Left ventricle myocardium inferior (tissue), 1 donor: Measurements from ENCODE around the gene BRSK1. TPM values are rescaled to one million over a fixed set of nuclear protein-coding genes. Genes with fewer than 3 reads are reported as not detected.

Source experiments
- DNase-seq: peaks from one replicate; pipeline ENCODE4 v3.0.0-alpha.2; 2020
- H3K27ac ChIP-seq: fragments of 200-600 bp; replicated peaks from 2 replicates; pipeline ENCODE4 v1.8.0; 2021
- H3K27me3 ChIP-seq: fragments of 200-600 bp; 2 replicates; pipeline ENCODE4 v1.8.0; 2021; ENCODE audit warnings: low read depth
- H3K36me3 ChIP-seq: fragments of 200-600 bp; 2 replicates; pipeline ENCODE4 v1.8.0; 2021
- H3K4me1 ChIP-seq: fragments of 200-600 bp; 2 replicates; pipeline ENCODE4 v1.8.0; 2021
- H3K4me3 ChIP-seq: fragments of 200-600 bp; 2 replicates; pipeline ENCODE4 v1.8.0; 2021; ENCODE audit warnings: mild to moderate bottlenecking, moderate library complexity
- H3K9me3 ChIP-seq: fragments of 200-600 bp; replicated peaks from 2 replicates; pipeline ENCODE4 v1.8.0; 2021
- intact Hi-C: fragments of 100-400 bp; cut with micrococcal nuclease; formaldehyde crosslinking; loops from one replicate; pipeline ENCODE4 v1.11.0; 2022
- total RNA-seq: library from RNA; stranded (reverse); fragmentation: NEBNext Ultra II Directional; extraction: Animal tissue kit (Norgen Biotek cat#: 25700); gene quantifications from one replicate; pipeline ENCODE4 v1.2.1, GENCODE V29; 2021
- TF ChIP-seq, protein P1 (sequence below): fragments of 200-600 bp; IDR thresholded peaks from 2 replicates; pipeline ENCODE4 v1.8.0; 2021; ENCODE audit warnings: antibody characterized with exemption, mild to moderate bottlenecking, borderline replicate concordance
- donor health status: DM: no; HTN: yes; CAD: no; lungs with severe emphysema.

BRSK1 gene
- total RNA-seq, 1 donor from 2014 or later, result 3.0 TPM

- Histone ChIP-seq H3K36me3 (peaks cover 4% of the 10 kb centered on the region), H3K27ac (peak overlapping the region; percentile 60), H3K4me3 (peak overlapping the region; percentile 8), H3K27me3 (no peaks in the 10 kb centered on the region), H3K4me1 (peaks cover 95% of the 10 kb centered on the region), H3K9me3 (no peaks in the 10 kb centered on the region)
- intact Hi-C loops, result no loop called here
- TF ChIP-seq, protein P1, sequence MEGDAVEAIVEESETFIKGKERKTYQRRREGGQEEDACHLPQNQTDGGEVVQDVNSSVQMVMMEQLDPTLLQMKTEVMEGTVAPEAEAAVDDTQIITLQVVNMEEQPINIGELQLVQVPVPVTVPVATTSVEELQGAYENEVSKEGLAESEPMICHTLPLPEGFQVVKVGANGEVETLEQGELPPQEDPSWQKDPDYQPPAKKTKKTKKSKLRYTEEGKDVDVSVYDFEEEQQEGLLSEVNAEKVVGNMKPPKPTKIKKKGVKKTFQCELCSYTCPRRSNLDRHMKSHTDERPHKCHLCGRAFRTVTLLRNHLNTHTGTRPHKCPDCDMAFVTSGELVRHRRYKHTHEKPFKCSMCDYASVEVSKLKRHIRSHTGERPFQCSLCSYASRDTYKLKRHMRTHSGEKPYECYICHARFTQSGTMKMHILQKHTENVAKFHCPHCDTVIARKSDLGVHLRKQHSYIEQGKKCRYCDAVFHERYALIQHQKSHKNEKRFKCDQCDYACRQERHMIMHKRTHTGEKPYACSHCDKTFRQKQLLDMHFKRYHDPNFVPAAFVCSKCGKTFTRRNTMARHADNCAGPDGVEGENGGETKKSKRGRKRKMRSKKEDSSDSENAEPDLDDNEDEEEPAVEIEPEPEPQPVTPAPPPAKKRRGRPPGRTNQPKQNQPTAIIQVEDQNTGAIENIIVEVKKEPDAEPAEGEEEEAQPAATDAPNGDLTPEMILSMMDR, result no peak
- DNase-seq, result no peak
Measured at GRCh38 chr19:55251341-55252081, 32.3 kb upstream of the BRSK1 start.

DNA sequence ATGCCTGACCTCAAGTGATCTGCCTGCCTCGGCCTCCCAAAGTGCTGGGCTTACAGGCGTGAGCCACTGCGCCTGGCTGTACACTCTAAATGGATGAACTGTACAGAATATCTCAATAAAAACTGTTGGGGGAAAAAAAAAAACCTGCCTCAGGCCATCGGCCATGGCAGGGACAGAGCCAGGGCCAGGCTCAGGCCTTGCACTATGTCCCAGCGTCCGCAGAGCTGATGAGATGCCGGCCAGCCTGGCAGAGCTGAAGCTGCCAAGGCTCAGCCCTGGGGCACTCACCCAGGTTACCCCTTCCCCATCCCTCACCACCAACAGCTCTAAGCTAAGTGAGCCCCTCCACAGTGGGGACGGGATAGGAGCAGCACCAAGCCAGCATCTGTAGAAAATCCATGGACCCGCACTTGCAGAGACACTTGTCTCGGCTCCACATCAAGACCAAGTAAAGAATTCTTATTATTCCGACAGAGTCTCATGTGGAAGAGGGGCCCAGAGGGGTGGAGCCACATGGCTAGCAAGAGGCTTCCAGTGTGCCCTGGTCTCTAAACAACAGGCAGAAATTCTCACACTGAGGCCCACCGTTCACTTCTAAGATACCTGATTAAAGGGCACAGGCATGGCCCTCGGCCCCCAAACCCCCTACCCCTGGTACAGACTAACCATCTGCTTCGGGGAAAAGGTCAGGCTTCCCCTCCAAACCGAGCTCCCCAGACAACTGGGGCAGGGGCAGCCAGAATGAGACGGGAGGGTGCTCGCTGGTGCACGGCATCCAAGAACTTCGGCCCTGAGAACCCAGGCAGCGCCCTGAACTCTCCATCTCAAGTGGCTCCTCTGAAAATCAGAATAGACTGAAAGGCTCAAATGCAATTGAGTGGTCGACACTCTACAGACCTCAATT, 30.8 kb upstream of the BRSK1 start:
- intact Hi-C loops, result no loop called here
- Histone ChIP-seq H3K9me3 (no peaks in the 10 kb centered on the region), H3K36me3 (no peaks in the 10 kb centered on the region), H3K27ac (no peak overlapping the region), H3K27me3 (no peaks in the 10 kb centered on the region), H3K4me1 (peaks cover 98% of the 10 kb centered on the region), H3K4me3 (no peak overlapping the region)
- TF ChIP-seq, protein P1, result no peak
- DNase-seq, result no peak

DNA sequence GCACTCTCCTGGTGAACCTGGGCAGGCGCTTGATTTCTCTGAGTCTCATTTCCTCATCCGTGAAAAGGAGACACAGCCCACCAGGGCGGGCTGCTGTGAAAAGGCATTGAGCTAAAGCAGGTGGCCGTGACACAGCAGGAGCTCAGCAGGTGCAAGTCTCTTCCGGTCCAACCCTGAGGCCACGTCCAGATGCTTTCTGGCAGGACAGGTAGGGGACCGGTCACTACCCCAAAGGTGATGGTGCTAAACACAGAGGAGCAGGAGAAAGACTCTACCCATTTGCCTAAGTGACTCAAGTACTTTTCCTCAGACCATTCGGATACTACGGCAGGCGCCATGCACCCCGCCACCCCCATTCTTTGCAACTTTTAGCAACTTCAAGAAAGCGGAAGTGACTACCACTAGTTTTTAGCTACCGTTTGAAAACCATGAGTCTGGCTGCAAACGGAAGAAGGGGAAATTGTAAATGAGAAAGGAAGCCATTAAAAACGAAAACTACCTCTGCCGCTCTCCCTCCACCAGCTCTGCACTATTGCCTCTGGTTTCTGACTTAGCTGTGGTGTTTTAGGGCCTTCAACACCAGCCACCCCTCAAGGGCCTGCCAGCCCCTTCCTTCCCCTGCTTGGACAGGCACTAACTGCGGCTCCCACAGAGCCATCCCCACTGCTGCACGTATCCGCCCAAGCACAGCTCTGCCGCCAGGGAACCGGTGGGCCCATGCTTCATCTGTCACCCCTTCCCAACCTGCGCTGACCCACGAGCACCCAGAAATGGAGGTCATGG, 29.8 kb upstream of the BRSK1 start:
- TF ChIP-seq, protein P1, result no peak
- Histone ChIP-seq H3K27ac (peak overlapping the region; percentile 59), H3K4me3 (peak overlapping the region; percentile 43), H3K36me3 (no peaks in the 10 kb centered on the region), H3K4me1 (peaks cover 94% of the 10 kb centered on the region), H3K9me3 (no peaks in the 10 kb centered on the region), H3K27me3 (no peaks in the 10 kb centered on the region)
- intact Hi-C loops, result no loop called here
- no peak for DNase-seq

GRCh38 chr19:55254625-55254977, 29.2 kb upstream of the BRSK1 start:
- no peaks in the 10 kb centered on the region for H3K36me3 ChIP-seq
- DNase-seq, result no peak
- peak overlapping the region; percentile 43 for H3K4me3 ChIP-seq
- intact Hi-C loops, result no loop called here
- TF ChIP-seq, protein P1, result no peak
- H3K27ac ChIP-seq, result peak overlapping the region; percentile 59
- no peaks in the 10 kb centered on the region for H3K27me3 ChIP-seq
- H3K9me3 ChIP-seq, result no peaks in the 10 kb centered on the region
- peaks cover 90% of the 10 kb centered on the region for H3K4me1 ChIP-seq
